HG03558 (cell line): ENCODE data around the gene C2CD5.

Source experiments
- ATAC-seq: cut with Tn5 transposase; IDR thresholded peaks from one replicate; pipeline ENCODE4 v1.9.1; 2021; ENCODE audit warnings: moderate number of reproducible peaks; ENCODE audit not compliant: unreplicated experiment; ENCODE audit errors: extremely low read depth

C2CD5 gene

GRCh38 chr12:22431693-22432251, 112.6 kb downstream of the C2CD5 start:
- ATAC-seq = no peak

DNA sequence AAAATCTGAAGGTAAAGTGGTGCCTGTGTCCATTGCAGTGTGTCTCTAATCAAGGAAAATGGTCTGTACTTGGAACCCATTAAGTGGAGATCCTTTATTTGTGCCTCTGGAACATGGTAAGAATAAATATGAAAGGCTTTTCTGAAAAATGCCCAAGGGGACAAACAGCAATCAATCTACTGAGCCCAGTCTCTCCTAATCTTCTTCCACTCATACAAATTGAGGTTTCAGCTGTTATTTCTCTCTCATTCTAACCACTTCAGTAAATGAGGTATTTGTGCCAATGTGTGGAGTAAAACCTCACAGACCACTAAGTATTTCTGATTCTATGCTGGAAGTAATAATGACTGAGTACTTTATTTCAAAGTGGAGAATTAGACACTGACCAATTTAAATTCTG, 127.5 kb downstream of the C2CD5 start:
- ATAC-seq = no peak

GRCh38 chr12:22415342-22416309, 128.7 kb downstream of the C2CD5 start:
- no peak for ATAC-seq

- no peak for ATAC-seq
Observed at GRCh38 chr12:22414742-22415141, 129.6 kb downstream of the C2CD5 start.

- no peak for ATAC-seq
Observed at GRCh38 chr12:22413592-22413991, 130.8 kb downstream of the C2CD5 start.

DNA sequence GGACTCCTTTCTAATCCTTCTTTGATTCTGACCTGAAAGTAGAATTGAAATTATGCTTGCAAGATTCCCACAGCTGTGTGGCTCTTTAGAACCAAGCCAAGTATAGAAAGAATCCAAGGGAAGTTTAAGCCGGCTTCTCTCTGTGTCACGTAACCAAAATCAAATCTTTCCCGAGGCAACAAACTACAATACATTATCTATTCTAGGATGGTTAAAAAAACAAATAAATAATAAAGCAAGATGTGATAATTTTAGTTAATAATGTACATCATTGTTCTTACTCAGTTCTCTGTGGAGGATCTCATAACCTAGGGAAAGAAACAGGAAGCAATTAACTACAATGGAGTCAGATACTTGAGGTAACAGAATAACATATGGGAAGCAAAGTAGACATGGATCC, 131.8 kb downstream of the C2CD5 start:
- ATAC-seq = no peak

DNA sequence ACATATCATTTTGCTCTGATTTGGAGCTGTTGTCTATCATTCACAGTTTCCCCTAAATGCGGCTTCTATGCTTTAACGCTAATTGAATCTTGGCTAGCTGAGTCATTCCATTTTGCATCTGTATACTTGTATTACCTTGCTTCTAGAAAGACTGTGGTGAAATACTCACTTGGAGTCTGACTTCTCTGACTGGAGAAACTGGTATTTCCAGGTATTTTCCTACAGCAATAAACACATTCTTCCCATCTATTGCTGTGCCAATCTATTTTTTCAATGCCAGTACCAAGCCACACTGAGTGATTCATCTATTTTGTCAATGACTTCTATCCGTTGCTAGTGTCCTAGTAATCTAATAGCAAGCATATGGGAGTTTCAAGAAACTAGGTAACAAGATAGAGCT, 133.9 kb downstream of the C2CD5 start:
- no peak for ATAC-seq

GRCh38 chr12:22409377-22410164, 134.8 kb downstream of the C2CD5 start:
- ATAC-seq = peak; percentile 92

DNA sequence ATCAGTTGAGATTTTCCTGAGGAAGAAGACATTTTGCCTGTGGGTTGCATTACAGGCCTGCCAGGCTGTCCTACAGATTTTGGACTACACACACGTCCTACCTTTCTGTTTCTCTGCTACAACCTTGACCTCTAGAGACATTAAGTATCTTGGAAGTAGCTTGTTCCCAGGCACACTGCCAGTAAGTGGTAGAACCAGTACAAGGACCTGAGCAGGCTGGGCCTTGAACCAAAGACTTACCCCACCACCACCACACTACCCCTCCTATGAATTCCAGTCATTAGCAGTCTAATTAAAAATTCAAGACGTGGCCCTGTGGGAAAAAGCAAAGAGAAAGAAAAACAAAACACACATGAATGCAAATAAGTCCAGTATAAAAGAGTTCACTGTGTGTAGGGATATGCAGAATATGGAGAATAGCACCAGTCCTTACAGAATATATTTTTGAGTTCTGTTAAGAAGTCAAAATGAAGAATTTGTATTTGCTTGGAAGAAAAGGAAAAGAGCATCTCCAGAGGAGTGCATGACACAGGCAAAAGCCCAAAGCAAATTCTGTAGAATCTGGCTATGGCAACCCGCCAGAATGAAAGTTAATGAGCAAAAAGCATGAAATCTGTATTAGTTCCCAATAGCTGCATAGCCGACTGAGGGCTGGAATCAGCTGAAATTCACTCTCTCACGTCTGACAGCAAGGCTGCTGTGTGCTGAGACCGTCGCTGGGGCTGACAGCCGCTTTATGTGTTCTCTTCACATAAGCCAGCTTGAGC, 135.5 kb downstream of the C2CD5 start:
- ATAC-seq = no peak

DNA sequence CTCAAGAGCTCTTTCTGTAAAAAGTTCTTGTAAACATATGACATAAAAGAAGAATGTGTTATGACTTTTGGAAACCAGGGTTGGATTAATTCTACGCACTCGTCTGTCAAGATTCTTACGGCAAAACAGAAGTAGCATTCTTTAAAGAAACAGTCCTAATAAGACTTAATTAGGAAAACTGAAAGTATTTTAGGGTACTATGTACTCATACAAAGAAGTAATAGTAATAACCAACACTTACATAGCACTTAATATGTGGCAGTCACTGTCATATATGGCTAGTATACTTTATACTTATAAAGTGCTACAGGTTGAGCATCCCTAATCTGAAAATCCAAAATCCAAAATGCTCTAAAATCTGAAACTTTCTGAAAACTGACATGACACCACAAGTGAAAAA, 136.9 kb downstream of the C2CD5 start:
- no peak for ATAC-seq

GRCh38 chr12:22406627-22407026, 137.7 kb downstream of the C2CD5 start:
- ATAC-seq = no peak

- no peak for ATAC-seq
Observed at GRCh38 chr12:22399464-22400180, 144.7 kb downstream of the C2CD5 start.
